ENCODE data around the gene LEFTY2.
A peak's percentile ranks its signal among the peaks of the same experiment; 100 is the strongest.
"Not testable (repeated sequence)": the region's sequence is repeated elsewhere in the genome, so short reads cannot be mapped to it uniquely, and the experiment has no call there.

The LEFTY2 gene

DNA sequence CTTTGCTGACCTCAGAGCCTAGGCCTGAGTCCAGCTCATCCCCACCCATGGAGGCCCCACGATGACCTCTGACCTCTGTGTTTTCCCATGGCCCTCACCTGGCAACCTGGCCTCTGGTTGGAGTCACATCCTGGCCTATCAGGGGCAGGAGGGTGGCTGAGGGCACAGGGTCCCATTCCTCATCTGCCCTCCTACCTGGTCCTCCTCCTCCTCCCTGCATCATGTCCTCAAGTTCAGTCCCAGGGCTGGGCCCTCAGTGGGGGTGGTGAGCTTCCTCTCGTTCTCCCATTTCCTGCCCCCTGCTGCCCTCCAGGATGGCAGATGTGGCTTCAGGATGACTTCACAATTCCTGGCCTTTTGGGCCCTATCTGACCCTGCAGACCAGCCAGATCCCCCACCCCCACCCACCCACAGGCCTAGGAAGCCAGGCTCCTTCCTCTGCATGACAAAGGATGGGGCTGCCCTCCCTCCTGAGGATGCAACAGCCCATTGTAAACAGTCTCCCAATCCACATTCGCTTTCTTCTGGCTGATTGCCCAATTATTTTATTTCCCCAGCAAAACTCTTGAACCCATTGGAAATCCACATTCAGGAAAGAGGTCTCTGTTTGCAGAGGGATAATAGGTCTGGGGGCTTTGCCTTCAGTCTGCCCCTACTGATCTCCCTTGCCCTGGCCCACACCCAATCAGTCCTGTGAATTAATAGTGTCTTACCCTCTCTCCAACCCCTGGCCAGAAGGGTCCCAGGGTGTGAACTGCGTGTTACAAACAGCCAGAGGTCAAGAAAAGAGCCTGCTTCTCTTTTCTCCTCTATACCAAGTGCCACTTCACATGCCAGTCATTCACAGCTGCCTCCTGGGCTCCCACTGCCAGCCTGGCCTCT lies 41.7 kb downstream of the LEFTY2 start:
- DNase-seq (ENCODE audit: low read depth in 2 of 2), result no peak

DNA sequence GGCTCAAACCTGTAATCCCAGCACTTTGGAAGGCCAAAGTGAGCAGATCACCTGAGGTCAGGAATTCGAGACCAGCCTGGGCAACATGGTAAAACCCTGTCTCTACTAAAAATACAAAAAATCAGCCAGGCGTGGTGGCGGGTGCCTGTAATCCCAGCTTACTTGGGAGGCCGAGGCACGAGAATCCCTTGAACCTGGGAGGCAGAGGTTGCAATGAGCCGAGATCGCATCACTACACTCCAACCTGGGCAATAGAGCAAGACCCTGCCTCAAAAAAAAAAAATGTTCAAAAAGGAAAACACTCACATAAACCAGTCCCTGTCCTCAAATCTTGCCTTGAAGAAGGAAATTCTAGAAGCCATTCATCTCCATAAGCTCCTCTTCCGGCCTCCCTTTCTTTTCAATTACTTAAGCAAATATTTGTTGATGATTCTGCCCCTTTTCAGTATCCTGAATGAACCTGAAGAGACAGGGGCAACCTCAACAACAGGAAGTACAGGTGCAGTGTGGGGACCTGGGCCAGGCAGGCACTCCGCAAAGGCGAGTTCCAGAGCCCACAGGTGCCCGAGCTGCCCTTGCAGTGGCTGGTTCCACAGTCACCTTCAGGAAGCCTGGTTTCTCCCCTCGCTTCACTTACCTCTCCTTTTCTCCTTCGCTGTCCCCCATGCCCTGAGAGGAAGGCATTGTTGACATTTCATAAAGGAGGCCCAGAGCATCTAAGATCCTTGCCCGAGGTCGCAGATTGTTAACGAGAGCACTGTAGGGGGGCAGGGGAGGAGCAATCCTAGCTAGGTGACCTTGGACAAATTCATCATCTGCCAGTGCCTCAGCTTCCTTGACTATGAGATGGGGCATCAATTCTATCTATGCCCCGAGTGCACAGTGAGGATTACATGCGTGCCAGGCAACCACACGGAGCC lies 43.2 kb downstream of the LEFTY2 start:
- DNase-seq (ENCODE audit: low read depth in 2 of 2), result no peak

DNA sequence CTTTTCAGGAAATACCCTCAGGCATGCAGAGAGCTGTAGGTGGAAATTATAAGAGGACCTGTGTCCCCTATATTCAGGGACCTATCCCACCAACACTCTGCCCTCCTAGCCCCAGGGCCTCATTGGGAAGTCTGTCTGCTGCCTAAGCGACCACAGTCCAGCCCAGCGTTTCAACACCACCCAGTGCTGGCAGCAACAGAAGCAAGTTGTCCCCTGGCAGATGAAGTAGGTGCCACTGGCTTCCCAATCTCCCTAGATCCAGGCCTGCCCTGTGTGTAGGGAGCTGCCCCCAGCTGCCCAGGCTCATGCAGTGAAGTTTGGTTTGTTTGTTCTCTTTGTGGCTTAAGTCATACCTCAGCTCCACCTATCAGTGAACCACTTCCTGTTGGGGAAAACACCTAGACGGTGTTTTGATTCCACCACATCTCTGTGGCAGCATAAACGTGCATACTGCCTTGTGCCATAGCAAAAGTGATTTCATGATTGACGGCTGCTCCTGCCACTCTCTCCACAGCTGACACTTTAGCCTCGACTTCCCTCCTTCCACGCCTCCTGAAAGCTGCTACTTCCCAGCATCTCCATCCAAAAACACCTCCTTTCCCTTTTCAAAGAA lies 44.0 kb downstream of the LEFTY2 start:
- peak in 1 of 2 donors; percentile 36 for DNase-seq (ENCODE audit: low read depth in 2 of 2)

DNA sequence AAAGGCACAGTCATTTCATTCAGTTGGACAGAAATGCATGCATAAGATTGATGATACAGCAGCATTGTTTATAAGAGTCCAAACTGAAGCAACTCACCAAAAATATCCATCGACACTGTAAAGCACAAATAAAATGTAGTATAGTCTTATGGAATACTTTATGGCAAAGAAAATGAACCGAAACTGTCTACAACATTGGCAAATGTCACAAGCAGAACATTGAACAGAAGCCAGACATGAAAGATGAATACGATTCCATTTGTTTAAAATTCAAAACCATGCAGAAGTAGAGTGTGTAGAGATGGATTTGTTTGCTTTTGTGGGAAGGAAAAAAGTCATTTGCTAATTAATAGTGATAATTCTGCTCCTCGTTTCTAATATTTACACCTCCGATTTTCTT lies 44.5 kb downstream of the LEFTY2 start:
- no peak for DNase-seq (ENCODE audit: low read depth in 2 of 2)

DNA sequence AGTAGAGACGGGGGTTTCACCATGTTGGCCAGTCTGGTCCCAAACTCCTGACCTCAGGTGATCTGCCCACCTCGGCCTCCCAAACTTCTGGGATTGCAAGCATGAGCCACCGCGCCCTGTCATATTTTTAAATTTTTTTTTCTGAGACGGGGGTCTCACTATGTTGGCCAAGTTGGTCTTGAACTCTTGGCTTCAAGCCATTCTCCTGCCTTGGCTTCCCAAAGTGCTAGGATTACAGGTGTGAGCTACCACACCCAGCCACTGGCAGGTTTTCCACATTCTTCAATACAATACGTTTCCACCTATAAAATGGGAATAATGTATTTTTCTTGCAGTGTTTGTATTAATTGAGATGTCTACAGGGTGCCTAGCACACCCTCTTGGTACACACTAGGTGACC lies 48.7 kb downstream of the LEFTY2 start:
- no peak for DNase-seq (ENCODE audit: low read depth in 2 of 2)

DNA sequence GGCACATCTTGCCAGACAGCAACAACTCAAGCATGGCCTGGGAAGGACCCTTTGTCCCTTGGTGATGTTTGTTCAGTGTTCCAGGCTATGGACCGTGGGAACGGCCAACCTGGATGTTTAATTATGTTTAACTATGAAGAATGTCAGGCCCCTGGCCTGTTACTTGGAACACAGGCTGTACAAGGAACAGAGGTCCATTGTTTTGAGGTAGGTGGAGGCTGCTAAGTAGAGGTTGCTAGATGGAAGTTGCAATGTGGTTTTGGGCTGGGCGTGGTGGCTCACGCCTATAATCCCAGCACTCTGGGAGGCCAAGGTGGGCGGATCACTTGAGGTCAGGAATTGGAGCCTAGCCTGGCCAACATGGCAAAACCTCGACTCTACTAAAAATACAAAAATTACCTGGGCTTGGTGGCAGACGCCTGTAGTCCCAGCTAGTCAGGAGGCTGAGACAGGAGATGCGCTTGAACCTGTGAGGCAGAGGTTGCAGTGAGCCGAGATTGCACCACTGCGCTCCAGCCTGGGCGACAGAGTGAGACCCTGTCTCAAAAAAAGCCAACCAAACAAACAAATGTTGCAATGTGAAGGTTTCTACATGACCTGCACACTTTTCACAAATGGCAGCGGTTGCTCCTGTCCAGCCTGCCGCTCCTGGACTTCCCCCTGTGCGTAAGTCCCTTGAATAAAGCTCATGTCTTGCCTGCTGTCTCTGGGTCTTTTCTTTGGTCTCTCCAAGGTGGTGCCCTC lies 49.6 kb downstream of the LEFTY2 start:
- DNase-seq (ENCODE audit: low read depth in 2 of 2), result no peak

DNA sequence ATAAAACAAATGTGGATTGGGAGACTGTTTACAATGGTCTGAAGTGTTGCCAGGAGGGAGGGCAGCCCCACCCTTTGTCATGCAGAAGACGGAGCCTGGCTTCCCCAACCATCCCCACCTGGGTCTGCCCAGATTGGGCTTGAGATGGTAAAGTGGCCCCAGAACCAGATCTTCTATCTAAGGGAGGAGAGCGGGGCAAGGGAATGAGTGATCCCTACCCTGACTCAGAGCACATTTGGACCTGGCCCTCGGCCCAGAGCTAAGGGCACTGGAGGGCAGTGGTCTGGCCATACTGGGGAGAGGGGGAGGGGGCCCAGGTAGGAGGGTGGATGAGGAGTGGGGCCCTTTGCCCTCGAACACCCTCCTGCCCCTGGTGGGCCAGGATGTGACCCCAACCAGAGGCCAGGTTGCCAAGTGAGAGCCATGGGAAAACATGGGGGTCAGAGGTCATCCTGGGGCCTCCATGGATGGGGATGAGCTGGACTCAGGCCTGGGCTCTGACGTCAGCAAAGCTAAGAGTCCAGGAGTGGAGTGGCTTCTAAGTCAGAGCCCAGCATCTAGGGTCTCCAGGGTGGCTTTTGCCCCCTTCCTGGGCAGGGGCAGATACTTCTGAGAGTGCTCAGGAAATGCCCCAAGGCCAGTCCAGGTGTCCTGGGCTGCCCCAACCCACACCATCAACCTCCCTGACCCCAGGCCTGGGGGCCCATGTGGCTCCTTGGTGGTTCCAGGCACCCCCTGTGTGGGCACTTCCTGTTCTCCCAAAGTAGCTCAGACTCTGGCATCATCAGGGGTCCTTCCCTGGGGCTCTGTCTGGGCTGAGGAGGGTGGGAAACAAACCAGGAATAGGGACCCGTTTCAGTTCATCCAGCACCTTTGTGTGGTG lies 50.4 kb downstream of the LEFTY2 start:
- DNase-seq (ENCODE audit: low read depth in 2 of 2), result no peak

DNA sequence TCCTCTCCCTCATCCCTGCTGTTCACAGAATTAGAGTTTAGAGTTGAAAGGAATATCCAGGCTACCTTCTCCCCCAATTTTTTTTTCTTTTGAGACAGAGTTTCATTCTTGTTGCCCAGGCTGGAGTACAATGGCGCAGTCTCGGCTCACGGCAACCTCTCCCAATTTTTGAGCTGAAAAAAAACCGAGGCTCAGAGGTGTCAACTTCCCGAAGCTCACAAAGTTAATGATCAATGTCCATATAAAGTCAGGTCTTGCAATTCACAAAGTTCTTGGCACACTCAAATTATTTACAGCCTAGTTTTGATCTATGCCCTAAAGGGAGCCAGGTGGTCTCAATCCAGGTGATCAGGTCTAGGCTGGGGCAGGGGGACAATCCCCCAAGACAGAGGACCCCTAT lies 51.3 kb downstream of the LEFTY2 start:
- DNase-seq (ENCODE audit: low read depth in 2 of 2), result no peak

DNA sequence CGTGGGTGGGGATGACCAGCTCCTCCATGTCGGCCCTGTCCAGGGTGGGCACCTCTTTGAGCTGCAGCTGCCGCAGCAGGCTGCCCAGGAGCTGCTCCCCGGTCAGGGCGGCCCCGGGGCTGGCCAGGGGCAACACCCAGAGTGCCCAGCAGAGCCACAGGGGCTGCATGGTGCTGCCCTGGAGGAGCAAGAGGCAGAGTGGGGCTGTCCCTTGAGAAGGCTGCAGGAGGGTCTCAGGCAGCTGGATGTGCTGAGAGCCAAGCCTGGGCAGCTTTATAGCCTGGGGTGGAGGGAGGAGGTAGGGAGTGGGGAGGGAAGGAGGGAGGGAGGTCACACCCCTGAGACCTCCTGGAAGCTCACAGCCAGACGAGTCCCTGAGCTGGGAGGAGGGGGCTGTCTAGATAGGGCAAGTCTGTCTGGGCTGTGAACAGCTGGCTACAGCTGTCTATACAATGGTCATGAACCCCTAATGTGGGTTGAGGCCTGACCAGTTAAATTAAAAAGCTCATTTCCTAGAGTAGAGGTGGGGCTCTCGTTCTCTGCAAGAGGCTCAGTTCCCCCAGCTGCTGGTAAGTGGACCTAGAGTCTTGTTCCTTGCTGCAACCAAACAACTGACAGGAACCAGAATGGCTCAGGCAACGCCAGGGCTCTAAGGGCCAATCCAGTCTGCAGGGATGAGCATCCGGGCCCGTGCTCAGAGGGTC lies 52.0 kb downstream of the LEFTY2 start, which contains the start of gene LEFTY1:
Gene LEFTY1, minus strand, starts transcription at position 249 of the 704 bp plus-strand sequence. Its CDS starts 80 bp downstream, at position 169.
- DNase-seq (ENCODE audit: low read depth in 2 of 2), result no peak

DNA sequence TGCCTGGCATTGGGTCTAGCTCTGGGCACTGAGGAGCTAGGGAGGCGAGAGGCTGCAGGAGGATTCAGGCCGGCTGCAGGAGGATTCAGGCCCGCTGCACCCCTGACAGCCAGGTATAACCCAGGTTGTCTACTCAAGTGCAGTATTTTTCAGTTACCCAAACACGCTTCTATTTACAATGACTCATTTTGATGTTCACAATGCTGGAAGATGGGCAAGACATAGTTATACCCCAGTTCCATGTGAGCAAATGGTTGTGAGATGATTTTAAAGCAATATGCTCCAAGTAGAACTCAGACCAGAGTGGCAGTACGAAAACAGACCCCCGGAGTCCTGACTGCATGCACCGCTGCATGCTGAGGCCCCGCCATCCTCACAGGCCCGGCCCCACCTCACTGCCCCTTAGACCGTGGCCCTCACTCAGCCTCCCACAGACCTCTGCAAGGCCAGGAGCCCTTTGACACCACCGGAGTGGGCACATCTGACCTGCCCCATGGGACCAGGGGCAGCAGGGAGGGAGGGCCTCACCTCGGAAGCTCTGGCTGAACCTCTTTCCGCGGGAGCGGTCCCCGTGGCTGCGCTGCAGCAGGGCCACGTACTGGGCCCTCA lies 52.6 kb downstream of the LEFTY2 start:
- no peak for DNase-seq (ENCODE audit: low read depth in 2 of 2)

DNA sequence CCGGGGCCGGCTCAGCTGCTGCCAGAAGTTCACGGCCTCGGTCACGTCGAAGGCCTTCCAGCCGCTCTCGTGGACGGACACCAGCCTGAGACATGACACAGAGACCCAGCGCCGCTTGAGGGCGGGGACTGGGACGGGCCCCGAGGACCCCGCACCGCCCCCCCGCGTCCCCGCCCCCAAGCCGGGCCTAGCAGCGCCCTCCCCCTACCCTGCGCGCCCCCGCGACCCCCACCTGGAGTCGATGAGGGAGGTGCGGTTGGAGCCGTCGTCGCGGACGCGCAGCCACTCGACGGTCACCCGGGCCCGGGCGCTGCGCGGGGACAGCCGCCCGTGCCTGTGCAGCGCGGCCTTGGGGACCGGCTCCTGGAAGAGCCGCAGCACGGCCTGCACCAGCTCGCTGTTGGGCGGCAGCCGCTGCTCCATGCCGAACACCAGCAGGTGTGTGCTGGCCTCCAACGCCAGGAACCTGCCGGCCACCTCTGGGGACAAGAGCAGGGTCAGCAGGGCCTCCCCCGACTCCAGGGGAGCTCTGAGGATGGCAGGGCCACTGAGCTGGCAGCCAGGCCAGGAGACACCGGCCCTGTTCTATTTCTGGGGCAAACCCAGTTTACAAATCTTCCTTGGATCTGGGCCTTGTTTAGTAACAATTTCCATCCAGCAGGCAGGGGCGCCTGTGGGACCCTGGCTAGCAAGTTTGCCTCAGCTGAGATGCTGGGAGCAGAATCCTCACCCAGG lies 53.3 kb downstream of the LEFTY2 start:
- DNase-seq (ENCODE audit: low read depth in 2 of 2), result not testable (repeated sequence)

DNA sequence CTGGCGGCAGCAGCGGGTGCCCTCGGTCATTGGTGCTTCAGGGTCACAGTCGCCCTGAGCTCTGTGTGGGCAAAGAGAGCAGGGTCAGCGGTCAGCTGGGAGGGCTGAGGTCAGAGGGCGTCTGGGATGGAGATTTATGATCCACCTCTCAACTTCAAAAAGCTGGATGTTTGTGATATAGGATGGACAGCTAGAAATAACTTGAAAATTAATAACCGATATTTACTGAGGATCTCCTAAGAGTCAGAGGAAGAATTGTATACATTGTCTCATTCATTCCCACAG lies 54.0 kb downstream of the LEFTY2 start:
- DNase-seq (ENCODE audit: low read depth in 2 of 2), result no peak
